ENCODE measurements around the gene PPP2R3A. TPM values are rescaled to one million over a fixed set of nuclear protein-coding genes. Genes with fewer than 3 reads are reported as not detected.

Gene PPP2R3A
- total and polyA plus RNA-seq, 9 of the 15 experiments (the other 6 are each of a cell fraction or from before 2014, with no cell fraction given): 0.10 to 0.50 (median 0.24) TPM

- TF ChIP-seq, protein P1, sequence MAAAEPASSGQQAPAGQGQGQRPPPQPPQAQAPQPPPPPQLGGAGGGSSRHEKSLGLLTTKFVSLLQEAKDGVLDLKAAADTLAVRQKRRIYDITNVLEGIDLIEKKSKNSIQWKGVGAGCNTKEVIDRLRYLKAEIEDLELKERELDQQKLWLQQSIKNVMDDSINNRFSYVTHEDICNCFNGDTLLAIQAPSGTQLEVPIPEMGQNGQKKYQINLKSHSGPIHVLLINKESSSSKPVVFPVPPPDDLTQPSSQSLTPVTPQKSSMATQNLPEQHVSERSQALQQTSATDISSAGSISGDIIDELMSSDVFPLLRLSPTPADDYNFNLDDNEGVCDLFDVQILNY (CRISPR knock-in tag; IDR thresholded peaks at IDR 0.05): peak; percentile 97
- TF ChIP-seq POLR2H (tag; IDR thresholded peaks at IDR 0.05; ENCODE audit: low read depth): peak; percentile 84
- TF ChIP-seq SREBF2 (CRISPR knock-in tag; IDR thresholded peaks at IDR 0.05): 0 out of 2 replicates have a peak, but pooled peaks have one; percentile 63
- no peak for TF ChIP-seq ZC3H8 (IDR thresholded peaks at IDR 0.05)
- TF ChIP-seq ZC3H11A (IDR thresholded peaks at IDR 0.05; ENCODE audit: low read depth, low read length): no peak
- peak; percentile 55; the same call in 1 of the 2 replicates for TF ChIP-seq ERF (CRISPR knock-in tag; IDR thresholded peaks at IDR 0.05)
- TF ChIP-seq, protein P2, sequence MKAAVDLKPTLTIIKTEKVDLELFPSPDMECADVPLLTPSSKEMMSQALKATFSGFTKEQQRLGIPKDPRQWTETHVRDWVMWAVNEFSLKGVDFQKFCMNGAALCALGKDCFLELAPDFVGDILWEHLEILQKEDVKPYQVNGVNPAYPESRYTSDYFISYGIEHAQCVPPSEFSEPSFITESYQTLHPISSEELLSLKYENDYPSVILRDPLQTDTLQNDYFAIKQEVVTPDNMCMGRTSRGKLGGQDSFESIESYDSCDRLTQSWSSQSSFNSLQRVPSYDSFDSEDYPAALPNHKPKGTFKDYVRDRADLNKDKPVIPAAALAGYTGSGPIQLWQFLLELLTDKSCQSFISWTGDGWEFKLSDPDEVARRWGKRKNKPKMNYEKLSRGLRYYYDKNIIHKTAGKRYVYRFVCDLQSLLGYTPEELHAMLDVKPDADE (conservative IDR thresholded peaks at IDR 0.05; ENCODE audit: control insufficient read depth, low read depth, low read length): no peak
- no peak for TF ChIP-seq RHOXF2B (CRISPR knock-in tag; conservative IDR thresholded peaks at IDR 0.05)
- no peak for TF ChIP-seq ZBED1 (IDR thresholded peaks at IDR 0.05)
- TF ChIP-seq NFIX (CRISPR knock-in tag; IDR thresholded peaks at IDR 0.05; ENCODE audit: low read depth): no peak
- no peak for TF ChIP-seq ZNF778 (CRISPR knock-in tag; IDR thresholded peaks at IDR 0.05)
- TF ChIP-seq ZNF197 (CRISPR knock-in tag; IDR thresholded peaks at IDR 0.05; ENCODE audit: low read depth): no peak
- TF ChIP-seq PRDM10 (IDR thresholded peaks at IDR 0.05; ENCODE audit: partially characterized antibody): peak; percentile 50
- TF ChIP-seq, protein P3, sequence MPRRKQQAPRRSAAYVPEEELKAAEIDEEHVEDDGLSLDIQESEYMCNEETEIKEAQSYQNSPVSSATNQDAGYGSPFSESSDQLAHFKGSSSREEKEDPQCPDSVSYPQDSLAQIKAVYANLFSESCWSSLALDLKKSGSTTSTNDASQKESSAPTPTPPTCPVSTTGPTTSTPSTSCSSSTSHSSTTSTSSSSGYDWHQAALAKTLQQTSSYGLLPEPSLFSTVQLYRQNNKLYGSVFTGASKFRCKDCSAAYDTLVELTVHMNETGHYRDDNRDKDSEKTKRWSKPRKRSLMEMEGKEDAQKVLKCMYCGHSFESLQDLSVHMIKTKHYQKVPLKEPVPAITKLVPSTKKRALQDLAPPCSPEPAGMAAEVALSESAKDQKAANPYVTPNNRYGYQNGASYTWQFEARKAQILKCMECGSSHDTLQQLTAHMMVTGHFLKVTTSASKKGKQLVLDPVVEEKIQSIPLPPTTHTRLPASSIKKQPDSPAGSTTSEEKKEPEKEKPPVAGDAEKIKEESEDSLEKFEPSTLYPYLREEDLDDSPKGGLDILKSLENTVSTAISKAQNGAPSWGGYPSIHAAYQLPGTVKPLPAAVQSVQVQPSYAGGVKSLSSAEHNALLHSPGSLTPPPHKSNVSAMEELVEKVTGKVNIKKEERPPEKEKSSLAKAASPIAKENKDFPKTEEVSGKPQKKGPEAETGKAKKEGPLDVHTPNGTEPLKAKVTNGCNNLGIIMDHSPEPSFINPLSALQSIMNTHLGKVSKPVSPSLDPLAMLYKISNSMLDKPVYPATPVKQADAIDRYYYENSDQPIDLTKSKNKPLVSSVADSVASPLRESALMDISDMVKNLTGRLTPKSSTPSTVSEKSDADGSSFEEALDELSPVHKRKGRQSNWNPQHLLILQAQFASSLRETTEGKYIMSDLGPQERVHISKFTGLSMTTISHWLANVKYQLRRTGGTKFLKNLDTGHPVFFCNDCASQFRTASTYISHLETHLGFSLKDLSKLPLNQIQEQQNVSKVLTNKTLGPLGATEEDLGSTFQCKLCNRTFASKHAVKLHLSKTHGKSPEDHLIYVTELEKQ (CRISPR knock-in tag; IDR thresholded peaks at IDR 0.05): no peak
- peak; percentile 94 for TF ChIP-seq SP1 (CRISPR knock-in tag; IDR thresholded peaks at IDR 0.05)
- no peak for TF ChIP-seq ATF4 (CRISPR knock-in tag; IDR thresholded peaks at IDR 0.05)
- TF ChIP-seq ZBTB17 (CRISPR knock-in tag; IDR thresholded peaks at IDR 0.05): no peak
These were observed 231.1 kb downstream of the PPP2R3A start (continued) for GRCh38 chr3:136196401-136197158.

Data from K562 (cell line).